Stimulated activated CD4-positive, alpha-beta T cell treated with anti-CD3 and anti-CD28 coated beads, TNF-alpha, amount 100 ng/mL, for 4 hours (primary cell): ENCODE measurements around the gene RNASE1.
"Not testable (repeated sequence)": the region's sequence is repeated elsewhere in the genome, so short reads cannot be mapped to it uniquely, and the experiment has no call there.

ENCODE experiments used
- DNase-seq, 3 experiments: peaks; one replicate each; pipeline ENCODE4 v3.0.0-alpha.2; 2020; ENCODE audit warnings: low read depth in 3 of 3

Gene RNASE1

DNA sequence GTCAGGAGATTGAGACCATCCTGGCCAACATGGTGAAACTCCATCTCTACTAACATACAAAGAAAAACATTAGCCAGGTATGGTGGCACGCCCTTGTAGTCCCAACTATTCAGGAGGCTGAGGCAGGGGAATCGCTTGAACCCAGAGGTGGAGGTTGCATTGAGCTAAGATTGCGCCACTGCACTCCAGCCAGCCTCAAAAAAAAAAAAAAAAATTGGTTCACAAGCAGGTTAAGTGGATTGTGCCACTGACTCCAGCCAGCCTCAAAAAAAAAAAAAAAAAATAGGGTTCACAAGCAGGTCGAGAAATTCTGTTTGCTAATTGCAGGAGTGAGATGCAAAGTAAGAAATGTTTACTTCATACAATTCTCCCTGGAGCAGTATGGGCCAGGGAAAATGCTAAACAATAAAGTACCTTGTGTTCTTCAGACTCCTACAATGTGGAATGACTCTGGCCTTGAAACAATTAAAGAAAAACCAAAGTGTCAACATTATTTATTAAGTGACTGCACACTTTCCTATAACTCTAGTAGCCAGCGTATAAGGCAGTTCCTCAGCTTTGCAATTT, 28.3 kb downstream of the RNASE1 start:
- DNase-seq = no peak

DNA sequence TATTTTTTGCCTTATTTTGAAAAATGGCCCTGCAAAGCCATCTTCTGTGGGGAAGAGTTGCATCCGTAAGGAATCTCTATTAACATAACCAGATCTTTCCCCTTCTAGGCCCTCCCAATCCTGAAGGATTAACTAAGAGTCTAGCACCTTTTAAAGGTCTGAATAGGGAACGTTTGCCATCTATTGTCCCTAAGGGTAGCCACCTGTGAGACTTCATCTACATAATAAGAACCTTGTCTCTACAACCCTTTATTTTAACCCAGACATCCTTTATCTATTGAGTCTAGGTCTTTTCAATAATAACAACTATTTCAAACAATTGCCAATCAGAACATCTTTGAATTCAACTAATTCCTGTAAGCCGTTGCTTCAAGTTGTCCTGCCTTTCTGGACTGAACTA, 30.0 kb downstream of the RNASE1 start:
- DNase-seq = no peak

DNA sequence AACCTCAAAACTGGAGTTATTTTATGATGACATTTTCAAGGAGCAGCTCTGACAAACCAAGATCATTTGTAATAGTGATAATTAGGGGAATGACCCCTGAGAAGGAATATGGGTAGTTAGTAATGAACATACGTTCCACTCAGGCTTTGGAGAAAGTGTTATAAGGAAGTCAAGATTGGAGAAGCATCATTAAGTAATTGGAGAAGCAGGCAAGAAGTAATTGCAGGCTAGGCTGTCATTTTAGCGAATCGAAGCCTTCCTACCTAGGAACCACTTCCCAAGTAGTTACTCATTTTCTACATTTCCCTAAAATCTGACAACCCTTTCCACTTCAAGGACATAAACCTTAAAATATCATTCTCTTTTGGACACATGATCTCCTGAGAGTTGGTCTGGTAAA, 33.2 kb downstream of the RNASE1 start:
- no peak for DNase-seq

DNA sequence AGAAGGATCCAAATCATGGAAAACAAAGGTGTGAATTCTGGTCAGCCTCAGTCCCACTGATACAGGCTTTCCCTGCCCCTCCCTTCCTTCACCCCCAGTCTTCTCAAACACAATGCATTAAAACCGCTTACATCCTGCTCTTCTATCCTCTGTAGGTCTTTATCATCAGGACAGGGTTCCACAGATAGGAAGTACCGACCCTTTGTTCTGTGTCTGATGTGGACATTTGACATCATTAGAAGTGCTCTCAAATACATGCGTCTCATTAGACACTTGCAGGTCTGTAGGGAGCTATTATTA, 34.1 kb downstream of the RNASE1 start:
- no peak for DNase-seq

DNA sequence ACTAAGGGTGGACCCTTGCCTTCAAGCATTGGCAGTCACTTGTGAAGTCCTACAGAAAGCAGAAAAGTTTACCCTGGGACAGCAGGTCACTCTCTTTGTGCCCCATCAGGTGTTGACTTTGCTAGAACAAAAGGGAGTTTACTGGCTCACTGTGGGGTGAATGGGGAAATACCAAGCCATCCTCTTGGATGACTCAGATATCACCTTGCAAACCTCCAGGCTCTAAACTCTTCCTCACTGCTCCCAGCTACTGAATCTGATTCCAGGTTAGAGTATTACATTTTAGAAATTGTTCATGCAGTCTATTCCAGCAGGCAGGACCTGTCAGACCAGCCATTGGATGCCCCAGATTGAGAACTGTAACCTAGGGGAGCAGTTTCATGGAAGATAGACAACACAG, 41.7 kb downstream of the RNASE1 start:
- DNase-seq = no peak

DNA sequence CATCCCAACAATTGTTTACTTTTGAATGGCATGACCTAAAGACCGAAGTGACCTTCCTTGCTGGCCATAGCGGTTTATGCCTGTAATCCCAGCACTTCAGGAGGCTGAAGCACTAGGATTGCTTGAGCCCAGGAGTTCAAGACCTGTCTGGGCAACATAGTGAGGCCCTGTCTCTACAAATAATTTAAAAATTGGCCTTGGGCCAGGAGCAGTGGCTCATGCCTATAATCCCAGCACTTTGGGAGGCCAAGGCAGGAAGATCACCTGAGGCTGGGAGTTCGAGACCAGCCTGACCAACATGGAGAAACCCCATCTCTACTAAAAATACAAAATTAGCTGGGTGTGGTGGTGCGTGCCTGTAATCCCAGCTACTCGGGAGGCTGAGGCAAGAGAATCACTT, 43.2 kb downstream of the RNASE1 start:
- DNase-seq = not testable (repeated sequence)

DNA sequence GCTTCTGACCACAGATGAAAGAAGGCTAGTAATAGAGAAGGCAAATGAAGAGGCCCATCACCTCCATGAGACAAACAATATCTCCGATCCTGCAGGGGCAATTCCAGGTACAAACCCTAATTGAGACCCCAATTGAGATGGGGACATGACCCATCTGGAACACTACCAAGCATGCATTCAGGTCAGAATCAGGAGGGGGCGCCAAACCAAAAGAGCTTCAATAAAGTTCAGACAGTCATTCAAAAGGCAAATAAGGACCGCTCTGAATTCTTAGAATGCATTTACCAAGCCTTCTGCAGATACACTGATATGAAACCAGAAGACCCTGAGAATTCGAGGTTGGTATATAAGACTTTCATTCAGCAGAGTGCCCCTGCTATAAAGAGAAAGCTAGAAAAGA, 44.7 kb downstream of the RNASE1 start:
- no peak for DNase-seq

DNA sequence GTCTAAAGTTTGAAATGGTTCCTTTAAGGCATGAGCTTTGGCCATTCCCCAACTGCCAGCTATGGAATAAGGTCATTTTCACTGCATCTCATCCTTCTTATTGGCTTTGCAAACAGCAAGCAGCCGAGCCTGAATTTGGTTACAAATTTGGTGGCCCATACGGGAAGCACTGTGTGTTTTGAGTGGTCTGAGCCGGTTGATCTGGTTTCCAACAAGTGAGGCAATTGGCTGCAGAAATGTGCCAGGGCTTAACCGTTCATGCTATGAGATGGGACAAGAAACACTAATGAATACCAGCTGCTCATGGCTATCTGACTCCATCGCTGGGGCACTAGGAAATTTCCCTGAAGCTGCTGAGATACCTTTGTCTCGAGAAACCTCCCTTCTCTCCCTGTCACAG, 47.6 kb downstream of the RNASE1 start:
- no peak for DNase-seq

DNA sequence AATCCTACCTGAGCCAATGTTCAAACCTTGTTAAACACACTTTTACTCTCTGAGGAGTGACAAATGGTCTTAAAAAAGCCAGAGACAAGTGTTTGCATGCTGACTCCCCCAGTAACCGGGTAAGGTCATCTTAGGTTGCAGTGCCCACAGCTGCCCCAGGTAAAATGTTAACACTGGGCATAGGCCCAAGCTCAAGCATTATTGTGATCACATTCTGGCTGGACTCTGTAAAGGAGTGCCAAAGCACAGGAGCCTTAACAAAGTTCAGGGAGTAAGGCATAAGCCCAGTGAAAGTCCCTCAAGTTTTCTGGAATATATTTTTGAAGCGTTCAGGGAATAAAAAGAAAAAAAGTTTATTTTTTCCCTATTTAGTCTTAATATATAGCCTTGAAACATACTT, 48.3 kb downstream of the RNASE1 start:
- no peak for DNase-seq

DNA sequence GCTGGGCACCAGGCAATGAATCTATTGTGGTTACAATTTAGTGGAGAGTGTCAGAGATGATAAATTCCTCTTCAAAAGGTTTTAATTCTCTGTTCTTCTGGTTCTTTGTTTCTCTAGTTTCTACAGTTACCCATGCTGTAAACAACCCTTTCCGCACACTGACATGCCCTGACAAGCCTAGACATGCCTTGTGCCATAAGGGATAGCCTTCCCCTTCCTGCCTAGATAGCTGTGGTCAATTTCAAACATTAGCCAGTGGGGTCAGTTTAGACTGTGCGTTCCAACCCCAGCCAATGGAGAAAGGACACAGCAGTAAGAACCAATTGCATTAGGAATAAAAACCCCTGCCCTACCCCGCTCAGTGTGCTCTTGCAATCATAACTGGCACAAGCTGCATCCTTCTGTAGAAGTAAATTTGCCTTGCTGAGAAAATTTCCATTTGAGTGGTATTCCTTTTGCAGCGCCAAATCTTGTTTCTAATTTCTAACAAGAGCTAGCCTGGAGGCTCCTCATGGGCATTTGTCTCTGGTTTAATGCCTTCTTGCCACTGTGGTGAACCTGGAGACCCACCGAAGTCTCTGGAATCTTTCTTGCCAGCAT, 50.6 kb downstream of the RNASE1 start:
- no peak for DNase-seq
